Stimulated activated CD4-positive, alpha-beta T cell treated with anti-CD3 and anti-CD28 coated beads, Interleukin-15, amount 100 ng/mL, for 48 hours (primary cell): ENCODE data around the gene KIAA0319L.

Source experiments
- DNase-seq, 2 donors: peaks; one replicate each; pipeline ENCODE4 v3.0.0-alpha.2; 2020; ENCODE audit warnings: low read depth in 2 of 2

KIAA0319L gene

DNA sequence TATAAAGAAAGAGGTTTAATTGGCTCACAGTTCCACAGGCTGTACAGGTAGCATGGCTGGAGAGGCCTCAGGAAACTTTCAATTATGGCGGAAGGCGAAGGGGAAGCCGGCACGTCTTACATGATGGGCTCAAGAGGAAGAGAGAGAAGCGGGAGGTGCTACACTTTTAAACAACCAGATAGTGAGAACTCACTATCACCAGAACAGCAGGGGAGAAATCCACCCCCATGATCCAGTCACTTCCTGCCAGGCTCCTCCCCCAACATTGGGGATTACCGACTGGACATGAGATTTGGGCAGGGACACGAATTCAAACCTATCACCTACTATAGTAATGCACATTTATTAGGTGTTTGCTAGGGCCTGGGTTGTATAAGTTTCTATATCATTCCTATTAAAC, 170.9 kb downstream of the KIAA0319L start:
- DNase-seq, result no peak
